HG02798 (cell line): ENCODE data around the gene SLC39A13.

Source experiments
- ATAC-seq: cut with Tn5 transposase; IDR thresholded peaks from one replicate; pipeline ENCODE4 v1.9.1; 2021; ENCODE audit warnings: mild to moderate bottlenecking; ENCODE audit not compliant: unreplicated experiment, poor library complexity

Gene SLC39A13

DNA sequence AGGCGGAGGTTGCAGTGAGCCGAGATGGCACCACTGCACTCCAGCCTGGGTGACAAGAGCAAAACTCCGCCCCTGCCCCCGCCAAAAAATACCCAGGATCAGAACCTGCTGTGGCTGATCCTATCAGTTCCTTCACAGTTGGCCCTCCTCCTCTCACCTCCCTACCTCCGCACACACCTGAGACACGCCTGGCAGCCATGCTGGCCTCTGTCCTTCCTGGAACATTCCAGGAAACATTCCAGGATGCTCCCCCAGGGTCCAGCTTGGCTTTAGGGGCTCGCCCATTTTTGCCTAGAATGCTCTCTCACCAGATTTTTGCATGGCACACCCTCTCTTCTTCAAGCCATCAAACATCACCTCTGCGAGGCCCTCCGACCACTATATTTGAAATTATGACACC, 38.4 kb downstream of the SLC39A13 start:
- no peak for ATAC-seq

GRCh38 chr11:47447906-47448305, 39.5 kb downstream of the SLC39A13 start:
- ATAC-seq = no peak

DNA sequence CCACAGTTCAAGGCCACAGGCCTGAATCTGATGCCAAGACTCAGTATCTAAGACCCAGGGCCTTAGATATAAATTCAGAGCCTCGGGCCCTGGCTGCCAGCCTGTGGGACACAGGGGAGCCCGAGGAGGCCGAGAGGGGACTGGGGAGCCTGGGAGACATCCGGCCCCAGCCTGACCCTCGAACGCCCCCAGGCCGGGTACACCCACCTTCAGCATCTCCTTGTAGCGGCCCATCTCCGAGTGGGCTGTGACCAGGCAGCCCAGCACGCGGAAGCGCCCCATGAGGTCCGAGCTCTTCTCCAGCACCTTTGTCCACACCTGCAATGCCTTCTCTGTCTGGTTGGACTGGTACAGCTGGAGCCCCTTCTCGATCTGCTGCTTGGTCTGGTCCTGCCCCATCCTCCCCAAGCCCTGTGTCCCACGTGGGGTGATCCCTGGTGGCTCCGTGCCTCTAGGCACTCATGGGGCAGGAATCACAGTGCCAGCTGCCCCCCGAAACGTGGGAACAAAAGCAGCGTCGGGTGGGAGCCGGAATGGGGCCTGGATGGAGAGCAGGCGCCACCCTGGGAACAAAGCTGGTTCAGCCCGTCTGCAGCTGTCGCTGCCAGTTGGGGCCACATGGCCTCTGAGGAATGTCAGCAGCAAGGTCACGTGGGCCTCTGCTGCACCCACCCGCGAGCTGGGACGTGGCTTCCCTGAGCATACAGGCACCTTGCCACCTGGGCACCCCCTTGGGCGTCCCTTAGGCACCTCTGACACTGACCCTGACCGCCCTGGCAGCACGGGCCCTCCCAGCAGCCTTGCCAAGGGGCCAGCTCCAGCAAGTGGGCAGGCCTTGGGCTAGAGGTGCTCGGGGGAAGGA, 40.4 kb downstream of the SLC39A13 start, which contains the start of gene RAPSN:
RAPSN (minus strand) TSS at position 571 of the 862 bp plus-strand sequence; CDS start at position 399, 172 bp downstream.
- no peak for ATAC-seq

DNA sequence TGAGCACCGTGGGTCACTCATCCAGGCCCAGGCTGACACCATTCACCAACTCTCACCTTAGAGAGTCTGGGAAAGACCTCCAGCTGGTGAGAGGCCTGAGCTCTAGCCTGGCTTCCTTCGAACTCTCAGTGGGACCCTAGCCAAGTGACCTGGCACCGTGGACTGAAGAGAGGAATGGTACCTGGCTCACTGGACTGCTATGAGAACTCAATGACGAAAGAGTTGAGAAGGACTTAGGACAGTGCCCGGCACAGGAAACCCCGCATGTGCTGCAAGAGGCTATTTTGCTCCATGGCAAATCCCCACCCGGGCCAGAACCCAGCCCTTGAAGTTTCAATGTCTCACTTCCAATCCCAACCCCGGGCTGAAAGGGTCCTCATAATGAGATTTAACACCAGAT, 41.2 kb downstream of the SLC39A13 start:
- no peak for ATAC-seq

DNA sequence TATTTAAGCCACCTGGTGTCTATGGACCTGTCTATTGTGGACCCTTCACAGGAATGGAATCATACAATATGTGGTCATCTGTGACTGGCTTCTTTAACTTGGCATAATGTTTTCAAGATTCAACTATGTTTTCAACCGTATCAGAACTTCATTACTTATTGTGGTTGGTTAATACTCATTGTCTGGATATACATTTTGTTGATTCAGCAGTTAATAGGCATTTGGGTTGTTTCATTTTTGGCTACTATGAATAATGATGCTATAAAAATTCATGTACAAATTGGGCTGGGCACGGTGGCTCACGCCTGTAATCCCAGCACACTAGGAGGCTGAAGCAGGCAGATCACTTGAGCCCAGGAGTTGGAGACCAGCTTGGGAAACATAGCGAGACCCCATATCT, 43.0 kb downstream of the SLC39A13 start:
- ATAC-seq = no peak

- no peak for ATAC-seq
These were observed 43.6 kb downstream of the SLC39A13 start for GRCh38 chr11:47451990-47452389.

- no peak for ATAC-seq
These were observed 45.0 kb downstream of the SLC39A13 start for GRCh38 chr11:47453365-47453764.

- peak; percentile 64 for ATAC-seq
These were observed 45.9 kb downstream of the SLC39A13 start for GRCh38 chr11:47454258-47454671.

DNA sequence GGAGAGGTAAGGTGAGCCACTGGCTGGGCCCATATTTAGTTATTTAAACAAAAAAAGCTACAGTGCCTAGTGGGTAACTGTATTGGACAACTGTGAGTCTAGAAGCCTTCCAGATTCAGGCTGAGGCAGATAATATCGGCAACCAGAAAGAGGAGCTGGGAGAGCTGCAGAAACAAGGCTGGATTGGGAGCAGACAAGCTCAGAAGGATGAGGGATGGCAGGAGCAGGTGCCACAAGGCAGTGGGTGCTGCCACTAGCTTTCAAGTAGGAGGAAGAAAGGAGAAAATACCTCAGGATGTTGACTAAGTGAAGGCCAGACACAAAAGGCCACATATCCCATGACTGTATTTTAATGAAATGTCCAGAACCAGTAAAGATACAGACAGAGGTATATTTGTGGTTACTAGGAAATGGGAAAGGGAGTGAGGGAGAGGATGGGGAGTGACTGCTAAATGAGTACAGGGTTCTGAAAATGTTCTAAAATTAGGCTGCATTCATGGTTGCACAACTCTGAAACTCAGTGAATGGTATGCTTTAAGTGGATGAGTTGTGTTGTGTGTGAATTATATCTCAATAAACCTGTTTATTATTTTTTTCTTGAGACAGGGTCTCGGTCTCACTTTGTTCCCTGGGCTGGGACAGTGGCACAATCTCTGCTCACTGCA, 52.3 kb downstream of the SLC39A13 start:
- no peak for ATAC-seq

- no peak for ATAC-seq
These were observed 53.5 kb downstream of the SLC39A13 start for GRCh38 chr11:47461876-47462275.

- ATAC-seq = no peak
These were observed 56.1 kb downstream of the SLC39A13 start for GRCh38 chr11:47464483-47464882.
